Vagina (tissue), 2 donors: ENCODE measurements around the gene AGPAT1. TPM values are rescaled to one million over a fixed set of nuclear protein-coding genes. Genes with fewer than 3 reads are reported as not detected.

Experiments used
- DNase-seq, 2 donors: peaks; one replicate each; pipeline ENCODE4 v3.0.0-alpha.2; 2017; ENCODE audit errors: extremely low spot score in 2 of 2
- H3K27ac ChIP-seq: fragments of 200-600 bp; sonication (generic); one replicate; pipeline ENCODE4 v1.5.1; 2019
- H3K27me3 ChIP-seq: fragments of 200-600 bp; sonication (generic); one replicate; pipeline ENCODE4 v1.5.1; 2019
- H3K36me3 ChIP-seq, 2 donors: fragments of 200-600 bp; sonication (generic); one replicate each; pipeline ENCODE4 v1.5.1; 2017 to 2019
- H3K4me1 ChIP-seq: fragments of 200-600 bp; sonication (generic); one replicate; pipeline ENCODE4 v1.5.1; 2019
- H3K4me3 ChIP-seq, 2 donors: fragments of 200-600 bp; sonication (generic); 1 replicate in 1 of 2; 2 replicates in 1 of 2; pipeline ENCODE4 v1.5.1; 2016 to 2019
- H3K9me3 ChIP-seq: fragments of 200-600 bp; sonication (generic); one replicate; pipeline ENCODE4 v1.5.1; 2019
- POLR2A ChIP-seq, 2 donors: fragments of 450-650 bp; IDR thresholded peaks; one replicate each; pipeline ENCODE4 v1.6.1; 2017; ENCODE audit warnings: antibody characterized with exemption in 2 of 2, mild to moderate bottlenecking in 2 of 2, moderate library complexity in 2 of 2
- POLR2AphosphoS5 ChIP-seq, 2 donors: sonication (generic); formaldehyde crosslinking; IDR thresholded peaks; one replicate each; pipeline ENCODE4 v1.9.0; 2017; ENCODE audit warnings: antibody characterized with exemption in 2 of 2, mild to moderate bottlenecking in 2 of 2, low read depth in 1 of 2; ENCODE audit not compliant: insufficient read depth in 1 of 2
- intact Hi-C: fragments of 100-400 bp; cut with DNase I; formaldehyde crosslinking; loops from one replicate; pipeline ENCODE4 v1.15.1; 2023
- total RNA-seq: library from RNA; depleted of rRNA; stranded (reverse); fragments of >200 nt; gene quantifications from one replicate; pipeline ENCODE4 v1.2.3, GENCODE V29; 2016
- TF ChIP-seq, protein P1 (sequence below), 3 experiments: fragments of 450-650 bp in 2 of 3; fragments of 200-600 bp in 1 of 3; sonication (generic) in 1 of 3; IDR thresholded peaks; one replicate each; pipeline ENCODE4 v1.5.1; 2017 to 2019; ENCODE audit warnings: antibody characterized with exemption in 3 of 3, mild to moderate bottlenecking in 2 of 3, moderate library complexity in 2 of 3

Gene AGPAT1
- total RNA-seq, 1 donor from 2014 or later = 35.1 TPM

- Histone ChIP-seq H3K4me3 (peak overlapping the region in 1 of 2 donors; percentile 3), H3K4me1 (peaks cover 33% of the 10 kb centered on the region), H3K27me3 (no peaks in the 10 kb centered on the region), H3K9me3 (no peaks in the 10 kb centered on the region), H3K27ac (no peak overlapping the region), H3K36me3 (peaks cover 0 to 6% of the 10 kb centered on the region in 2 donors)
- no peak for TF ChIP-seq POLR2A (IDR thresholded peaks at IDR 0.05)
- TF ChIP-seq, protein P1, sequence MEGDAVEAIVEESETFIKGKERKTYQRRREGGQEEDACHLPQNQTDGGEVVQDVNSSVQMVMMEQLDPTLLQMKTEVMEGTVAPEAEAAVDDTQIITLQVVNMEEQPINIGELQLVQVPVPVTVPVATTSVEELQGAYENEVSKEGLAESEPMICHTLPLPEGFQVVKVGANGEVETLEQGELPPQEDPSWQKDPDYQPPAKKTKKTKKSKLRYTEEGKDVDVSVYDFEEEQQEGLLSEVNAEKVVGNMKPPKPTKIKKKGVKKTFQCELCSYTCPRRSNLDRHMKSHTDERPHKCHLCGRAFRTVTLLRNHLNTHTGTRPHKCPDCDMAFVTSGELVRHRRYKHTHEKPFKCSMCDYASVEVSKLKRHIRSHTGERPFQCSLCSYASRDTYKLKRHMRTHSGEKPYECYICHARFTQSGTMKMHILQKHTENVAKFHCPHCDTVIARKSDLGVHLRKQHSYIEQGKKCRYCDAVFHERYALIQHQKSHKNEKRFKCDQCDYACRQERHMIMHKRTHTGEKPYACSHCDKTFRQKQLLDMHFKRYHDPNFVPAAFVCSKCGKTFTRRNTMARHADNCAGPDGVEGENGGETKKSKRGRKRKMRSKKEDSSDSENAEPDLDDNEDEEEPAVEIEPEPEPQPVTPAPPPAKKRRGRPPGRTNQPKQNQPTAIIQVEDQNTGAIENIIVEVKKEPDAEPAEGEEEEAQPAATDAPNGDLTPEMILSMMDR (IDR thresholded peaks at IDR 0.05) = no peak
- TF ChIP-seq POLR2AphosphoS5 (IDR thresholded peaks at IDR 0.05; ENCODE audit: insufficient read depth in 1 of 2, low read depth in 1 of 2) = no peak
- intact Hi-C loops = no loop called here
- no peak for DNase-seq
Observed at GRCh38 chr6:32149092-32149755, 26.7 kb downstream of the AGPAT1 start.

DNA sequence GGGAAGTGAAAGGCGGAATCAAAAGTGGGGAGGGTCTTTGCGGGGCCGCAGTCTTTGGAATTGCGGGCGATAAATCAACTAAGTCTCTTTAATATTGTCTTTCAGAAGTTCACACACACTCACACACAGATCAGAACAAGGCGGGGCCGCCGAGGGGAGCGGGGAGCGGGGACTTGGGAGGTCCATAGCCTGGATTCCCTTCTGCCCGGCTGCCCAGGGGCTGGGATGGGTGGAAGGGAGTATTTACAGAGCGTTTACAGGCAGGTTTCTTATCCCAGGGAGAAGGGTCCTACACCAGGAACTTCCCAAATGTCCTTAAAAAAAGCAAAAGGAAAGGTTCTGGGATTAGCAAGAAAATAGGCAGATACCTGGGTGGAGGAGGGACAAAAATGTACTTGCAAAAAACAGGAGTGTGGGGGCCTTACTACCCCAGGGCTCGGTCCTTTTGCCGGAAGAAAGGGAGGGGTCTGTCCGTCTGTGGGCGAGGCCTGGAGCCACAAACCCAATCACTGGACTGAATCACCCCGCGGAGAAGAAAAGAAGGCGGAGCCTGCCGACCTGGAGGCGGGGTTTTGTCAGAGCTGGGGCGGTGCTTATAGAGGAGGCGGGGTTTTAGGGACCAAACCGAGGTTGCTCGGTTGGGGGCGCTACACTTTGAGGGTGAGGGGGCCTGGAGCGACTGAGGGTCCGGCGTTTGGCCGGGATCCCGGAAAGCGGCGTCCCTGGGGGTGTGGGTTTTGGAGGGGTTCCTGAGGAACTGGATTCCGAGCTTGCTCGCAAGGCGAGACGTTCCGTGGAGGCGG lies 27.4 kb downstream of the AGPAT1 start:
- H3K9me3 ChIP-seq = no peaks in the 10 kb centered on the region
- H3K36me3 ChIP-seq = peaks cover 0 to 6% of the 10 kb centered on the region in 2 donors
- intact Hi-C loops = no loop called here
- TF ChIP-seq, protein P1 (IDR thresholded peaks at IDR 0.05) = no peak
- no peak for DNase-seq
- peaks cover 31% of the 10 kb centered on the region for H3K4me1 ChIP-seq
- peak overlapping the region in 1 of 2 donors; percentile 15 for H3K4me3 ChIP-seq
- H3K27ac ChIP-seq = no peak overlapping the region
- H3K27me3 ChIP-seq = no peaks in the 10 kb centered on the region

DNA sequence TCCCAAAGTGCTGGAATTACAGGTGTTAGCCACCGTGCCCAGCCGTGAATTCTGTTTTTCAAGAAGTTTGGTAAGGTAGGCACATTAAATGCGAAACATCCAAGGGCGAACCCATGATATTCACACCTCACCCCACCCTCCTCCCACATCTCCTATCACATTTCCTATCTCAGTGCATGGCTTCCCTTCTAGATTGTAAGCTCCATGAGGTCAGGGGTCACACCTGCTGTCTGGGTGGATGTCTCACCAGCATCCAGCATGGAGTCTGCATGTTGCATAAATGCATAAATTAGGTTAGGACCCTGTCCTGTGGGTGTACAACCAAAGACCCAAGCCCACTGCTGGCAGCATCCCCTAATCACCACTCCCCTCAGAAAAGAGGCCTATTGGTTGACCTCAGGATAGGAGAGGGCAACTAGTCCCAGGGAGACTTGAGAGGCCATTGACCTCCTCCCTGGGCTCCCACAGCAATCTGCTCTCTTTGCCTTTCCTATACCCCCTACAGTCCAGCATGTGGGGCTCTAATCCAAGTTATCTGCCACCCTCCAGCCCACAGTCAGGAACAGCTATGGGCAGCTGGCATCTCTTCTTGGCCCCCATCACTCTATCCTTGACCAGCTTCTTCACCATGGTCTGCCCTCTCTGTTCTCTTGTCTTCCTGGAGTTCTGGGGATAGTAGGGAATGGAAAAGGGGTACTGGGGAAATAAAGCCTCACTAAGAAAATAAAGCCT lies 28.3 kb downstream of the AGPAT1 start:
- peaks cover 22% of the 10 kb centered on the region for H3K4me1 ChIP-seq
- H3K36me3 ChIP-seq = peaks cover 0 to 6% of the 10 kb centered on the region in 2 donors
- no peak for DNase-seq
- no peaks in the 10 kb centered on the region for H3K9me3 ChIP-seq
- H3K27ac ChIP-seq = no peak overlapping the region
- intact Hi-C loops = no loop called here
- H3K27me3 ChIP-seq = no peaks in the 10 kb centered on the region
- H3K4me3 ChIP-seq = no peak overlapping the region
- TF ChIP-seq POLR2AphosphoS5 (IDR thresholded peaks at IDR 0.05; ENCODE audit: insufficient read depth in 1 of 2, low read depth in 1 of 2) (no peak), POLR2A (IDR thresholded peaks at IDR 0.05) (no peak)
- TF ChIP-seq, protein P1 (IDR thresholded peaks at IDR 0.05) = no peak

DNA sequence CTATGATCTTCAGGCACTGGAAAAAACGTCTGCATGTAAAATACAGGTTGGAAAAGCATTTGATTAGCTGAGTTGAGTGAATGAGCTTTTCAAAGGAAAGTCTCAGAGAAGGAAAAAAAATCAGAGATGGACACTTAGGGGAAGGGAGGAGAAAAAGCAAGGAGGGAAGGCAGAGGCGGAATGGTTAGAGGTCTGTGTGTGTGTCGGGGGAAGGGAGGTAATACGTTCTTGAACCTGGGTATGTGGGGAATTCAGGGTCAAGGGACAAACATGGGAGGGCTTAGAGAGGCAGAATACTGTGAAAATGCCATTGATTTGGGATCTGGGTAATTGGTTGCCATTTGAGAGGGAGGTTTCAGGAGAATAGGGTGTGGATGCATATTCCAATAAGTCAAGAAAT lies 29.2 kb downstream of the AGPAT1 start:
- Histone ChIP-seq H3K36me3 (peaks cover 0 to 6% of the 10 kb centered on the region in 2 donors), H3K9me3 (no peaks in the 10 kb centered on the region), H3K27ac (no peak overlapping the region), H3K4me1 (peaks cover 16% of the 10 kb centered on the region), H3K4me3 (no peak overlapping the region), H3K27me3 (no peaks in the 10 kb centered on the region)
- TF ChIP-seq, protein P1 (IDR thresholded peaks at IDR 0.05) = no peak
- TF ChIP-seq POLR2A (IDR thresholded peaks at IDR 0.05) = no peak
- no peak for TF ChIP-seq POLR2AphosphoS5 (IDR thresholded peaks at IDR 0.05; ENCODE audit: insufficient read depth in 1 of 2, low read depth in 1 of 2)
- no peak for DNase-seq
- intact Hi-C loops = no loop called here
